ENCODE data around the gene SCN3B.

DNA sequence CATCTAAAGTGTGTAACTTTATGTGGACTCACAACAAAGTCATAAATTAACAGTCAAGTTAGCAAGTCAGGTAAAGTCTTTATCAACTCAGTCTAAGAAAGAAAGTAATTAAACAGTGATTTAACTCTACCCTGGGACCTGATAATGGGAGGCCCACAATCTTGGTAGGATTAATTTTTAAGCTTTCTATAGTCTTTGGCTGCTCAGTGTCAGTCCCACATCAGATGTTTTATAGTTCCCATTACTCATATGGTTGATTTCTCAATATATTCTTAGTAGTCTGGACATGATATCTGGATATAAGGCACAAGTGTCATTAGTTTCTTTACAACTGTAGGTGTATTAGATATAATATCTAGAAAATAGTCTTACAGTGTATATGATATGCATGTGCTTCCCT, 38.5 kb upstream of the SCN3B start:
- TF ChIP-seq CTCF (IDR thresholded peaks at IDR 0.05) = no peak
- TF ChIP-seq POLR2A (IDR thresholded peaks at IDR 0.05) = no peak

All from breast epithelium (tissue), 3 donors.